Muscle layer of duodenum (tissue), 2 donors: ENCODE data around the gene FARP1.
A peak's percentile ranks its signal among the peaks of the same experiment; 100 is the strongest.

Experiments used
- H3K27ac ChIP-seq: one replicate; pipeline ENCODE4 v1.7.0; 2013; ENCODE audit warnings: mild to moderate bottlenecking, low read length
- H3K27me3 ChIP-seq: one replicate; pipeline ENCODE4 v1.7.0; 2013; ENCODE audit warnings: low read depth, mild to moderate bottlenecking, control low read depth, low read length
- H3K36me3 ChIP-seq, 2 donors: one replicate each; pipeline ENCODE4 v1.7.0; 2013; ENCODE audit warnings: low read length in 2 of 2, control low read depth in 1 of 2, mild to moderate bottlenecking in 1 of 2; ENCODE audit not compliant: insufficient read depth in 2 of 2, control insufficient read depth in 1 of 2
- H3K4me1 ChIP-seq, 2 donors: one replicate each; pipeline ENCODE4 v1.7.0; 2013; ENCODE audit warnings: low read length in 2 of 2, mild to moderate bottlenecking in 2 of 2, control low read depth in 1 of 2, moderate library complexity in 1 of 2; ENCODE audit not compliant: insufficient read depth in 2 of 2, control insufficient read depth in 1 of 2
- H3K4me3 ChIP-seq, 2 donors: one replicate each; pipeline ENCODE4 v1.7.0; 2013; ENCODE audit warnings: low read length in 2 of 2, low read depth in 1 of 2, mild to moderate bottlenecking in 1 of 2
- H3K9me3 ChIP-seq, 2 donors: one replicate each; pipeline ENCODE4 v1.7.0; 2013; ENCODE audit warnings: low read length in 2 of 2, control low read depth in 1 of 2, mild to moderate bottlenecking in 1 of 2; ENCODE audit not compliant: control insufficient read depth in 1 of 2
- donor health status: healthy.

Gene FARP1, protein sequence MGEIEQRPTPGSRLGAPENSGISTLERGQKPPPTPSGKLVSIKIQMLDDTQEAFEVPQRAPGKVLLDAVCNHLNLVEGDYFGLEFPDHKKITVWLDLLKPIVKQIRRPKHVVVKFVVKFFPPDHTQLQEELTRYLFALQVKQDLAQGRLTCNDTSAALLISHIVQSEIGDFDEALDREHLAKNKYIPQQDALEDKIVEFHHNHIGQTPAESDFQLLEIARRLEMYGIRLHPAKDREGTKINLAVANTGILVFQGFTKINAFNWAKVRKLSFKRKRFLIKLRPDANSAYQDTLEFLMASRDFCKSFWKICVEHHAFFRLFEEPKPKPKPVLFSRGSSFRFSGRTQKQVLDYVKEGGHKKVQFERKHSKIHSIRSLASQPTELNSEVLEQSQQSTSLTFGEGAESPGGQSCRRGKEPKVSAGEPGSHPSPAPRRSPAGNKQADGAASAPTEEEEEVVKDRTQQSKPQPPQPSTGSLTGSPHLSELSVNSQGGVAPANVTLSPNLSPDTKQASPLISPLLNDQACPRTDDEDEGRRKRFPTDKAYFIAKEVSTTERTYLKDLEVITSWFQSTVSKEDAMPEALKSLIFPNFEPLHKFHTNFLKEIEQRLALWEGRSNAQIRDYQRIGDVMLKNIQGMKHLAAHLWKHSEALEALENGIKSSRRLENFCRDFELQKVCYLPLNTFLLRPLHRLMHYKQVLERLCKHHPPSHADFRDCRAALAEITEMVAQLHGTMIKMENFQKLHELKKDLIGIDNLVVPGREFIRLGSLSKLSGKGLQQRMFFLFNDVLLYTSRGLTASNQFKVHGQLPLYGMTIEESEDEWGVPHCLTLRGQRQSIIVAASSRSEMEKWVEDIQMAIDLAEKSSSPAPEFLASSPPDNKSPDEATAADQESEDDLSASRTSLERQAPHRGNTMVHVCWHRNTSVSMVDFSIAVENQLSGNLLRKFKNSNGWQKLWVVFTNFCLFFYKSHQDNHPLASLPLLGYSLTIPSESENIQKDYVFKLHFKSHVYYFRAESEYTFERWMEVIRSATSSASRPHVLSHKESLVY

DNA sequence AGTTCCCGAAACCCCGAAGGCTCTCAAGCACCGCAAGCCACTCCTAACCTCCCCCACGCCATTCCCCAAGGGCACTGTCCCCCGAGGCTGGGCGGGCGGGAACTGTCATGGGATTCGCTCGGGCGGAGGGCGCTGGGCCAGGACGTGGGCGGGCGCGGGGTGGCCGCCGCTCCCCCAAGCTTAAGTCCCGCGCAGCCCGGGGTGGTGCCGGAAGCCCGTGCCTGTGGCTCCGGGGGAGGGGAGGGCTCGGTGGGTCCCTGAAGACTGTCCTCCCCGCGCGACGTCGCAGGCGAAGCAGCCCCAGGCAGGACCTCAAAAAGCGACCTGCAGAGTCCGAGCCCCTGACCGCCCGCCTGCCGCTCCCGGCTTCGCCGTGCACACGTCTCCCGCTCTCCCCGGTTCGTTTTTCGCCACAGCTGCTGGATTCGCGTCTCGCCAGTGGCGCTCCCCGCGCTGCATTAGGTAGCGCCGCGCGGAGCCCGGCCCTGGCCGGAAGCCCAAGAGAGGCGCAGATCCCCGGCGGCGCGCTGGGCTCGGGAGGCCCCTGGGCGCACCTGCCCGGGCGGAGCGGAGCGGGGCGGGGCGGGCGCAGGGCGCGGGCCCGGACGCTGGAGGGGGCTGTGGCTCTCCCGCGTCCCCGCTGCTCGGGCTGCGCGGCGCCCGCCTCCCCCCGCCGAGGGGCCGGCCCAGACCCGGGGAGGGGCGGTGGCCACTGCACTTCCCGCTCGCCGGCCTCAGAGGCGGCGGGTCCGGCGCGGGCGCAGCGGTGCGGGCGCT lies at the start of gene FARP1:
TSS of gene FARP1 (plus strand) at position 715 of the 777 bp plus-strand sequence. CDS start 70,149 bp downstream, outside the sequence.
- Histone ChIP-seq H3K4me1 (peaks cover 8 to 12% of the 10 kb centered on the region in 2 donors), H3K27me3 (no peaks in the 10 kb centered on the region), H3K27ac (no peak within 1 kb of the TSS), H3K4me3 (peak within 1 kb of the TSS; percentile 76 to 77), H3K9me3 (no peaks in the 10 kb centered on the region), H3K36me3 (no peaks in the 10 kb centered on the region)

DNA sequence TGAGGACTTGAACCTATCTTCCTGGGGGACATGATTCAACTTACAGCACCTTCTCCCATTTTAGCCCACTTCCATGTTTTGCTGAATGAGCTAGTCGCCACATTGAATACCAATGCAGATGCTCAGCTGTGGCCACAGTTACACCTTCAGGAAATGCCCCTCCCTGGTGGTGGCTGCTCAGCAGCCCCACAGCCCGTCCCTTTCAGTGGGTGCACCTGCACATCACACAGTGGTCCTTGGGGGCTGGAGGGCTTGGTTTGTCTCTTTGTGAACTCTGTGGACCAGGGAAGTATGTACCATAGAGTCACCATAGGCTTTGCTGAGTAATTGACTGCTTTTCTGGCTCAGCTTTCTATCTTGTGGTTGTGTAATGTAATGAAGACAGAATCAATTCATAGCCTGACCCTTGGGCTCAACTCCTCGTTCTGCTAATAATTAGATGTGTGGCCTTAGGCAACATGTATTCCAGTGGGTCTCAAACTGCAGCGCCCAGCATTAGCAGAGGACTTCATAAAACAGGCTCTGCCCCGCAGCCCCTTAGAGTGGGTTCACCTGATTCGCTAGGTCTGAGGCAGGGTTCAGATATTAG lies 48.1 kb upstream of the FARP1 start:
- Histone ChIP-seq H3K27ac (no peak overlapping the region), H3K4me3 (no peak overlapping the region), H3K4me1 (no peaks in the 10 kb centered on the region), H3K9me3 (peaks cover 0 to 2% of the 10 kb centered on the region in 2 donors), H3K36me3 (no peaks in the 10 kb centered on the region), H3K27me3 (no peaks in the 10 kb centered on the region)

DNA sequence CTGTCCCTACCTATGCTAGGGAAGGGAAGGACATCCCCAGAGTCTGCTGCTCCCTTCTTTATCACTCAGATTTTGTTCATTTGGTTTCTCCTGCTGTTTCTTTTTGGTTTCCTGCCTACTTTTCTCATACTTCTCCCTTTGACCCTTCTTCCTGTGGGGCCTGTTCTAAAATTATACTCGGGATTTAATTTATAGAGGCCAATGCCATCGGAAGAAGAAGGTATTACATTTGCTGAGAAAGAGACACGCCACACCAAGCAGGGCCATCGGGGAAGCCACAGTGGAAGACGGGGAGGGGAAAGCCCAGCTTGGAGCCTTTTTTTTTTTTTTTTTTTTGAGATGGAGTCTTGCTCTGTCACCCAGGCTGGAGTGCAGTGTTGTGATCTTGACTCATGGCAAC lies 46.8 kb upstream of the FARP1 start:
- no peaks in the 10 kb centered on the region for H3K27me3 ChIP-seq
- H3K4me3 ChIP-seq, result no peak overlapping the region
- H3K36me3 ChIP-seq, result no peaks in the 10 kb centered on the region
- H3K27ac ChIP-seq, result no peak overlapping the region
- peaks cover 0 to 2% of the 10 kb centered on the region in 2 donors for H3K9me3 ChIP-seq
- H3K4me1 ChIP-seq, result no peaks in the 10 kb centered on the region

DNA sequence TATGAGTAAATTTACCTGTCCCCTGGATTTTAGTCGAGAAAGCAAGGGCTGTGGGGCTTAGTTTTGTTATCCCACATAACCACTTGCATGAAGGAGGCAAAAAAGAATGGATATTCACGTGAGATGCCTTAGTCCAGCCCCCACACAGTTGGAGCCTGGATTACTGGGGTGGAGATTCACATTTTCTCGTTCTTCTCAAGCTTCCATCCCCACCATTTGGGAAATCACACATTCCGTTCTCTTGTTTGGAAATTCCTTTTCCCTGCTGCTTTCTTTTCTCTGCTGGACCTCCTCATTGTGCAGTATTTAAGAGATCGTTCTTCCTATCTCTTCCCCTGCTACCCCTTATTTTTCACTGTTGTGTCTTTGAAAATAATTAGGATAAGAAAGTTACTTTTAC lies 45.1 kb upstream of the FARP1 start:
- Histone ChIP-seq H3K4me1 (no peaks in the 10 kb centered on the region), H3K4me3 (no peak overlapping the region), H3K36me3 (no peaks in the 10 kb centered on the region), H3K27ac (no peak overlapping the region), H3K9me3 (peaks cover 0 to 2% of the 10 kb centered on the region in 2 donors), H3K27me3 (no peaks in the 10 kb centered on the region)

DNA sequence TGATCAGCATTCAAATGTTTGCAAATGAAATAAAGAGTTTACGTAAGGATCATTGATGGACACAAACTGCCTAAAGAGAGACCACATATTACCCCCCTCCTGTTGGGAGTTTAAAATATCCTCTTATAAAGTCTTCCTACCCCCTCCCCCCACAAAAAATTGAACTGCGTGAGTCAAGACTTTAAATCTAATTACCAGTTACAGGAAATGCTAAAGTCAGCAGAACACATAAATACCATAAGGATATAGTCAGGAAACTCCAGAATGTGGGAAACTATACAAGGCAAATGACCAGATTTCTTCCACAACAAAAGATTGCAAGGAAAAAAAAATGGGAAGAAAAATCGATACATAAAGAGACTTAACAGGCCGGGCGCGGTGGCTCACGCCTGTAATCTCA lies 44.4 kb upstream of the FARP1 start:
- Histone ChIP-seq H3K36me3 (no peaks in the 10 kb centered on the region), H3K27ac (no peak overlapping the region), H3K4me1 (no peaks in the 10 kb centered on the region), H3K9me3 (no peaks in the 10 kb centered on the region), H3K4me3 (no peak overlapping the region), H3K27me3 (no peaks in the 10 kb centered on the region)

DNA sequence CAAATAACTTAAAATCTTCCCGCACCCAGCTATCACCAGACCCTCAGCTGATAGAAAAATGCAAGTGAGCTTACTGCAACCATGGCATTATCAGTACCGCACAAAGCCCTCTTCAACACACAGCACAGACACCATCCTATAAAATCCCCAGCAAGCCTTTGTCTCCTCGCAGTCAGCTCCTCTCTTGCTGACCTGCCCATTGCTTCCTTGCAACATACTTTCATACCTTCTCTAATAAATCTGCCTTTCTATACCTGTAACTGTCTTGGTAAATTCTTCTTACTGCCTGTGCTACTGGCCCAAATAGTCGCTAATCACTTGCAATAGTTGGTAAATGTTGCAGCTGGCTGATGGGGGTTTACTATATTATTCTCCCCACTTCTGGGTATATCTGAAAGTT lies 43.3 kb upstream of the FARP1 start:
- Histone ChIP-seq H3K9me3 (no peaks in the 10 kb centered on the region), H3K4me1 (no peaks in the 10 kb centered on the region), H3K27me3 (no peaks in the 10 kb centered on the region), H3K36me3 (no peaks in the 10 kb centered on the region), H3K27ac (no peak overlapping the region), H3K4me3 (no peak overlapping the region)

DNA sequence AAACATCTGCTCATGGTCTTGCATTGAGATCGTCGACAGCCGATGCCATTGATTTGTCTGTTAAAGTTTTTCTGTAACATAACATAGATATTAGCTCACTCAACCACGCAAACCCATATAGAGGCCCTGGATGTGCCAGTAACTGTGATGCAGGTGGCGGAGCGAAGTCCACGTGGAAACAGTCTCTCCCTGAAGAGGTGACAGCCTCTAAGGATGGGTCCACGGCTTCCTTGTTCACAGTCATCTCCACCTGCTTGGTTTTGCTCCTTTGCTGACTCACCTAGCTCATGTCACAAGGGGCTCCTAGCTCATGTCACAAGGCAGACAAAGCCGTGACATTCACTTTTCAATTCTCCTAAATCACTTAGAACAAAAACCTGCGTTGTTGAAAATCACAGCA lies 42.4 kb upstream of the FARP1 start:
- no peaks in the 10 kb centered on the region for H3K36me3 ChIP-seq
- H3K27me3 ChIP-seq, result no peaks in the 10 kb centered on the region
- no peak overlapping the region for H3K4me3 ChIP-seq

DNA sequence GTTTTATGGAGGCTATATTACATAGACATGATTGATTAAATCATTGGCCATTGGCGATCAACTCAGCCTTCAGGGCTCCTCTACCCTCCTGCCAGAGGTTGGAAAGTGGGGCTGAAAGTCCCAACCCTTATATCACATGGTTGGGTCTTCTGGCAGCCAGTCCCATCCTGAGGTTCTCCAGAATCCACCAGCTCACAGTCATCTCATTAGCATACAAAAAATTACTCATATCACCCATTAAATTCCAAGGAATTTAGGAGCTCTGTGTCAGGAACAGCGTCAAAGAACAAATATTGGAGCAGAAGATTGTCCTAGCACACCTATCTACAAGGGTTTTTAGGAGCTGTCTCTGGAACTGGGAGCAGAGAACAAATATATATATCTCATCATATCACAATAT lies 39.4 kb upstream of the FARP1 start:
- Histone ChIP-seq H3K27ac (no peak overlapping the region), H3K36me3 (no peaks in the 10 kb centered on the region), H3K9me3 (no peaks in the 10 kb centered on the region), H3K27me3 (no peaks in the 10 kb centered on the region), H3K4me3 (no peak overlapping the region), H3K4me1 (no peaks in the 10 kb centered on the region)

More for the DNA sequence above, 42.4 kb upstream of the FARP1 start:
- no peaks in the 10 kb centered on the region for H3K4me1 ChIP-seq
- no peak overlapping the region for H3K27ac ChIP-seq
- H3K9me3 ChIP-seq, result no peaks in the 10 kb centered on the region

DNA sequence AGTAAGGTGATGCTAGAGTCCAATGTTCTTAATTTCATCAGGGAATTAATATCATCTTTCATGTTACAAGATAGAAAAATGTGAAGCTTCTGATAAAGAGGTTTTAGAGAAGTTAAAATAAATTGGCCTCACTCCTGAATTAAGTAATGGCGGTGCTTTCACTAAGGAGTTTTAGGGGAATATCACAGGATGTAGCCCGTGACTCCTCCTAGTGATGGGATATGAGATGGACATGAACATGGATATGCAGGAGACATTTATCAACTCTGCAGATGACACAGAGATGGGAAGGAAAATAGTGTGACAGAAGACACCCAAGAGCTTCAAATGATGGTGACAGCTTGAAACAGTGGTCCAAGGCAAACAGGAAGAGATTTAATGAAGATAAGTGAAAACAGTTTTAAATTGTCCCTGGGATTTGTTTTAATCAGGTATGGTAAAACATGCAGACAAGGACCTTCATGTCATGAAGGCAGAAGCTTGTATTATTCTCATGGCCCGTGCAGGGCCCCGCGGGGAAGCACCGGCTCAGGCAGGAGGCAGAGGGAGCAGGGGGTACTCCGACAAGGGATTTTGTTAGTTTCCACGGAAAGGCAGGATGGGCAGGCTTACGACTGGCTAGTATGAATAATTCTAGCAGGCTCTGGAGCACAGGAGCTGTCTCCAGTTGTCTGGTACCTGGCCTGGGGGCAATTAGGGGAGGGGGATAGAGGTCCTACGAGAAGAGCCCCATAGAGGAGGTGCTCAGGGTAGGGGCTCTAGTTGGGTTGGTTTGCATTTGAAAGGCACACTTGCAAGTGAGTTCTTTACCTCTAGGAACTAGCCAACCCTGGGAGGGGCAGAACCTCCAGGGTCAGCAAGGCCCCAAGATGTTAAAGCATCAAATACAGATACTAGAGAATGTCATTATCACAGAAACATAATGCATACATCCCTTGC lies 38.7 kb upstream of the FARP1 start:
- no peaks in the 10 kb centered on the region for H3K27me3 ChIP-seq
- H3K27ac ChIP-seq, result no peak overlapping the region
- no peaks in the 10 kb centered on the region for H3K4me1 ChIP-seq
- H3K36me3 ChIP-seq, result no peaks in the 10 kb centered on the region
- no peaks in the 10 kb centered on the region for H3K9me3 ChIP-seq
- no peak overlapping the region for H3K4me3 ChIP-seq

DNA sequence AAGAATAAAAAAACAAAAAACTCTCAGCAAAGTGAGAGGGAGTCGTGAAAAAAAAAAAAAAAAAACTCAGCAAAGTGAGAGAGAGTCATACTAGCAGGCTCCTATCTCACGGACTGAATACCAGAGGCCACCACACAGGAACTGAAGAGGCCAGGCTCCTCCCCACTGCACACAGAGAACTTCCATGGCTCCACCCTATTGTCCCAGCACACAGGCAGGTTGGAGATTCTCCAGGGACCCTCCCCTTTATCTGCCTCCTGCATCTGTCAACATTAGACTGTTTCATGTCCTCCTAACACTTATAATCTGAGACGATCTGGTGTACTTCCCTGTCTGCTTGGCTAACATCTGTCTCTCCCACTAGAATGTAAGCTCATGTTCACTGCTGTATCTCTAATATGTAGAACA lies 37.0 kb upstream of the FARP1 start:
- Histone ChIP-seq H3K9me3 (no peaks in the 10 kb centered on the region), H3K27ac (no peak overlapping the region), H3K36me3 (no peaks in the 10 kb centered on the region), H3K4me3 (no peak overlapping the region), H3K4me1 (no peaks in the 10 kb centered on the region), H3K27me3 (no peaks in the 10 kb centered on the region)
